Activated T-cell treated with anti-CD3 and anti-CD28 coated beads for 4 hours (primary cell): ENCODE results near the gene METTL24.
"Not testable (repeated sequence)": the region's sequence is repeated elsewhere in the genome, so short reads cannot be mapped to it uniquely, and the experiment has no call there.

Experiments
- DNase-seq: peaks from one replicate; pipeline ENCODE4 v3.0.0-alpha.2; 2020

The METTL24 gene

GRCh38 chr6:110359556-110359955 is 1.4 kb upstream of the METTL24 start:
- DNase-seq, result no peak

GRCh38 chr6:110358553-110359160 is 508 bp upstream of the METTL24 start:
- DNase-seq, result no peak

GRCh38 chr6:110357298-110357663 is 868 bp downstream of the METTL24 start:
- no peak for DNase-seq

- no peak for DNase-seq
Measured at GRCh38 chr6:110356778-110357177, 1.4 kb downstream of the METTL24 start.

GRCh38 chr6:110355727-110356126 is 2.4 kb downstream of the METTL24 start:
- DNase-seq, result no peak

- DNase-seq, result no peak
Measured at GRCh38 chr6:110355022-110355421, 3.1 kb downstream of the METTL24 start.

GRCh38 chr6:110354153-110354552 is 4.0 kb downstream of the METTL24 start:
- no peak for DNase-seq

GRCh38 chr6:110353457-110354001 is 4.6 kb downstream of the METTL24 start:
- no peak for DNase-seq

- DNase-seq, result no peak
Measured at GRCh38 chr6:110352563-110353262, 5.4 kb downstream of the METTL24 start.

- no peak for DNase-seq
Measured at GRCh38 chr6:110351986-110352385, 6.2 kb downstream of the METTL24 start.

- no peak for DNase-seq
Measured at GRCh38 chr6:110351546-110351945, 6.6 kb downstream of the METTL24 start.

GRCh38 chr6:110350593-110350992 is 7.6 kb downstream of the METTL24 start:
- DNase-seq, result not testable (repeated sequence)

- no peak for DNase-seq
Measured at GRCh38 chr6:110348961-110349690, 9.0 kb downstream of the METTL24 start.

- DNase-seq, result no peak
Measured at GRCh38 chr6:110345025-110345424, 13.1 kb downstream of the METTL24 start.

GRCh38 chr6:110342759-110343158 is 15.4 kb downstream of the METTL24 start:
- DNase-seq, result no peak

- DNase-seq, result no peak
Measured at GRCh38 chr6:110341663-110342596, 16.2 kb downstream of the METTL24 start.

- no peak for DNase-seq
Measured at GRCh38 chr6:110341067-110341466, 17.1 kb downstream of the METTL24 start.

- DNase-seq, result no peak
Measured at GRCh38 chr6:110340392-110340965, 17.7 kb downstream of the METTL24 start.

- DNase-seq, result no peak
Measured at GRCh38 chr6:110338820-110339470, 19.2 kb downstream of the METTL24 start.

GRCh38 chr6:110337486-110337885 is 20.7 kb downstream of the METTL24 start:
- no peak for DNase-seq

- no peak for DNase-seq
Measured at GRCh38 chr6:110334423-110335180, 23.5 kb downstream of the METTL24 start.
